Measurements from ENCODE around the gene RFX7. TPM values are rescaled to one million over a fixed set of nuclear protein-coding genes. Genes with fewer than 3 reads are reported as not detected.

The RFX7 gene
- total and polyA plus RNA-seq, 2 of the 4 experiments (the other 2 are of a cell fraction): 4.1 to 10.6 TPM

GRCh38 chr15:56251315-56252095 lies 7.8 kb upstream of the RFX7 start:
- DNase-seq (no peak), ATAC-seq (ENCODE audit: low read depth) (no peak)
- H3K23ac ChIP-seq (ENCODE audit: low read depth, low read length): no peak overlapping the region; the same call in 1 of the 2 replicates
- H2AFZ ChIP-seq (replicated peaks; ENCODE audit: low read length, poor library complexity): no peak overlapping the region
- ChIA-PET POLR2A (ENCODE audit: unreplicated experiment) (interaction anchor here (0.6 kb wide), 1 partner anchor 15 kb away, joined by 7 read pairs; no protein-coding TSS in a partner anchor), CTCF (interaction anchor here (0.6 kb wide), 1 partner anchor 34 kb away, joined by 3 read pairs; no protein-coding TSS in a partner anchor)
- no peak overlapping the region for H2BK5ac ChIP-seq (ENCODE audit: low read depth, low read length, poor library complexity, severe bottlenecking)
- H4K91ac ChIP-seq (ENCODE audit: insufficient read depth, low read depth, low read length): no peak overlapping the region
- no peaks in the 10 kb centered on the region for H3K9me1 ChIP-seq (ENCODE audit: insufficient read depth, low read length)
- H3K14ac ChIP-seq (replicated peaks; ENCODE audit: low read depth, low read length): no peak overlapping the region
- in situ Hi-C loops (cut with MboI; ENCODE audit: low sequenced_read_pairs): no loop called here
- H2BK120ac ChIP-seq (ENCODE audit: low read depth, low read length): no peak overlapping the region
- H3K27me3 ChIP-seq (ENCODE audit: control insufficient read depth, insufficient read depth, low read length): peaks cover 2% of the 10 kb centered on the region
- no peak overlapping the region for H2BK15ac ChIP-seq (ENCODE audit: low read depth, low read length)
- no peak overlapping the region for H3K56ac ChIP-seq (ENCODE audit: extremely low read depth, insufficient read depth, low read length)
- dilution Hi-C loops (cut with HindIII; ENCODE audit: low sequenced_read_pairs, unreplicated experiment): no loop called here
- no peak overlapping the region for H3K4me2 ChIP-seq (ENCODE audit: low read depth, low read length)
- H3K4me3 ChIP-seq (ENCODE audit: insufficient read depth, low read depth, low read length): no peak overlapping the region
- no peak overlapping the region for H3K9ac ChIP-seq (ENCODE audit: low read depth, low read length)
- H3K79me1 ChIP-seq (ENCODE audit: low read depth in 1 of 2, low read length in 2 of 2): no peaks in the 10 kb centered on the region
- WGBS, 2 experiments (ENCODE audit: extremely low coverage in 2 of 2, insufficient read length in 1 of 2): no CpG with 5 or more reads among the region's 4 CpGs
- no peak overlapping the region for H2AK5ac ChIP-seq (ENCODE audit: low read depth, low read length)
- H4K8ac ChIP-seq (ENCODE audit: low read depth in 2 of 2, low read length in 2 of 2): no peak overlapping the region
- no peak overlapping the region for H3K4ac ChIP-seq (ENCODE audit: low read depth, low read length)
- no peaks in the 10 kb centered on the region for H3K4me1 ChIP-seq (ENCODE audit: control insufficient read depth, insufficient read depth, low read length)
- H3K36me3 ChIP-seq (ENCODE audit: control insufficient read depth, insufficient read depth, low read length): no peaks in the 10 kb centered on the region
- no peak overlapping the region for H2BK20ac ChIP-seq (ENCODE audit: low read depth, low read length)
- no TSS peak for BruUV-seq (replicated peaks)
- intact Hi-C loops (cut with micrococcal nuclease): no loop called here
- H3K18ac ChIP-seq (ENCODE audit: low read depth, low read length): no peak overlapping the region
- no peak overlapping the region for H4K5ac ChIP-seq (ENCODE audit: low read depth, low read length)
- no peaks in the 10 kb centered on the region for H3K9me3 ChIP-seq (ENCODE audit: control insufficient read depth, insufficient read depth, low read length)
- no peak overlapping the region for H2AK9ac ChIP-seq (replicated peaks; ENCODE audit: low read depth, low read length, poor library complexity)
- H3K27ac ChIP-seq (ENCODE audit: insufficient read depth, low read length): no peak overlapping the region
- H4K20me1 ChIP-seq (ENCODE audit: insufficient read depth, low read length): no peaks in the 10 kb centered on the region
- TF ChIP-seq CEBPB (IDR thresholded peaks at IDR 0.05; ENCODE audit: low read depth, low read length) (no peak), MAFK (IDR thresholded peaks at IDR 0.05; ENCODE audit: low read depth, low read length) (no peak), CTCF (conservative IDR thresholded peaks at IDR 0.05; ENCODE audit: low read depth, low read length) (no peak), BHLHE40 (IDR thresholded peaks at IDR 0.05; ENCODE audit: low read depth, low read length) (no peak), FOS (IDR thresholded peaks at IDR 0.05; ENCODE audit: low read depth, low read length) (no peak), MXI1 (IDR thresholded peaks at IDR 0.05; ENCODE audit: borderline replicate concordance, low read depth, low read length) (no peak), RCOR1 (IDR thresholded peaks at IDR 0.05; ENCODE audit: insufficient replicate concordance, low read length) (no peak), RFX5 (IDR thresholded peaks at IDR 0.05; ENCODE audit: low read depth, low read length) (no peak), RAD21 (IDR thresholded peaks at IDR 0.05; ENCODE audit: low read length) (no peak), CHD1 (IDR thresholded peaks at IDR 0.05; ENCODE audit: low read depth, low read length) (no peak), MAZ (IDR thresholded peaks at IDR 0.05; ENCODE audit: borderline replicate concordance, low read depth, low read length) (no peak), SMC3 (IDR thresholded peaks at IDR 0.05; ENCODE audit: low read depth, low read length) (no peak), NFE2L2 (IDR thresholded peaks at IDR 0.05; ENCODE audit: low read depth, low read length) (no peak), POLR2A (IDR thresholded peaks at IDR 0.05; ENCODE audit: low read depth, low read length) (no peak), USF2 (IDR thresholded peaks at IDR 0.05; ENCODE audit: low read depth, low read length) (no peak)
